Prostate gland (tissue), 2 donors: ENCODE data around the gene ABCB8. TPM values are rescaled to one million over a fixed set of nuclear protein-coding genes. Genes with fewer than 3 reads are reported as not detected.

Source experiments
- DNase-seq: peaks from one replicate; pipeline ENCODE4 v3.0.0-alpha.2; 2019; ENCODE audit warnings: low spot score
- H3K27ac ChIP-seq, 2 donors: fragments of 200-600 bp; sonication (generic); 2 replicates each; pipeline ENCODE4 v1.5.1; 2017 to 2019
- H3K27me3 ChIP-seq: fragments of 200-600 bp; sonication (generic); replicated peaks from 2 replicates; pipeline ENCODE4 v1.5.1; 2019; ENCODE audit not compliant: insufficient read depth
- H3K36me3 ChIP-seq, 2 donors: fragments of 200-600 bp; sonication (generic); 1 replicate in 1 of 2; 2 replicates in 1 of 2; pipeline versions ENCODE4 v1.5.1 to v1.8.1; 2017 to 2019
- H3K4me1 ChIP-seq: fragments of 200-600 bp; sonication (generic); replicated peaks from 2 replicates; pipeline ENCODE4 v1.5.1; 2019
- H3K4me3 ChIP-seq, 2 donors: fragments of 200-600 bp; sonication (generic); 2 replicates each; pipeline ENCODE4 v1.5.1; 2017 to 2019
- H3K9me3 ChIP-seq: fragments of 200-600 bp; sonication (generic); 2 replicates; pipeline ENCODE4 v1.5.1; 2017
- POLR2A ChIP-seq: fragments of 450-650 bp; IDR thresholded peaks from one replicate; pipeline ENCODE4 v1.6.1; 2016; ENCODE audit warnings: antibody characterized with exemption, mild to moderate bottlenecking
- POLR2AphosphoS5 ChIP-seq: sonication (generic); formaldehyde crosslinking; IDR thresholded peaks from one replicate; pipeline ENCODE4 v1.6.1; 2017; ENCODE audit warnings: antibody characterized with exemption
- WGBS: methylation state at CpG from one replicate; pipeline ENCODE4 v1.1.5; 2018; 5-methylcytosine and 5-hydroxymethylcytosine counted together
- intact Hi-C: fragments of 100-400 bp; cut with DNase I; formaldehyde crosslinking; loops from one replicate; pipeline ENCODE4 v1.14.2; 2022
- total RNA-seq, 2 donors: library from RNA; depleted of rRNA; stranded (reverse); fragments of >200 nt; gene quantifications; one replicate each; pipeline ENCODE4 v1.1.0, GENCODE V29; 2016
- TF ChIP-seq, protein P1 (sequence below), 4 experiments: fragments of 200-600 bp in 2 of 4; fragments of 450-650 bp in 2 of 4; sonication (generic) in 2 of 4; IDR thresholded peaks; 1 replicate in 3 of 4; 2 replicates in 1 of 4; pipeline ENCODE4 v1.5.1; 2016 to 2019; ENCODE audit warnings: antibody characterized with exemption in 4 of 4, mild to moderate bottlenecking in 2 of 4, moderate library complexity in 2 of 4

Gene ABCB8
- 10 to 100 TPM; 26.4 to 50.6 TPM for total RNA-seq

GRCh38 chr7:151028131-151028947 is at the start of gene ABCB8:
Gene ABCB8 (plus strand): TSS chr7:151028450. CDS start chr7:151028516, 66 bp downstream.
- DNase-seq, result peak; percentile 98
- TF ChIP-seq, protein P1, sequence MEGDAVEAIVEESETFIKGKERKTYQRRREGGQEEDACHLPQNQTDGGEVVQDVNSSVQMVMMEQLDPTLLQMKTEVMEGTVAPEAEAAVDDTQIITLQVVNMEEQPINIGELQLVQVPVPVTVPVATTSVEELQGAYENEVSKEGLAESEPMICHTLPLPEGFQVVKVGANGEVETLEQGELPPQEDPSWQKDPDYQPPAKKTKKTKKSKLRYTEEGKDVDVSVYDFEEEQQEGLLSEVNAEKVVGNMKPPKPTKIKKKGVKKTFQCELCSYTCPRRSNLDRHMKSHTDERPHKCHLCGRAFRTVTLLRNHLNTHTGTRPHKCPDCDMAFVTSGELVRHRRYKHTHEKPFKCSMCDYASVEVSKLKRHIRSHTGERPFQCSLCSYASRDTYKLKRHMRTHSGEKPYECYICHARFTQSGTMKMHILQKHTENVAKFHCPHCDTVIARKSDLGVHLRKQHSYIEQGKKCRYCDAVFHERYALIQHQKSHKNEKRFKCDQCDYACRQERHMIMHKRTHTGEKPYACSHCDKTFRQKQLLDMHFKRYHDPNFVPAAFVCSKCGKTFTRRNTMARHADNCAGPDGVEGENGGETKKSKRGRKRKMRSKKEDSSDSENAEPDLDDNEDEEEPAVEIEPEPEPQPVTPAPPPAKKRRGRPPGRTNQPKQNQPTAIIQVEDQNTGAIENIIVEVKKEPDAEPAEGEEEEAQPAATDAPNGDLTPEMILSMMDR (IDR thresholded peaks at IDR 0.05), result peak; percentile 19 to 77 (median 52)
- peak; percentile 47 for TF ChIP-seq POLR2A
- peak; percentile 78 for TF ChIP-seq POLR2AphosphoS5
- Histone ChIP-seq H3K9me3 (no peaks in the 10 kb centered on the region), H3K27ac (peak within 1 kb of the TSS; percentile 86 to 88), H3K27me3 (no peaks in the 10 kb centered on the region), H3K36me3 (no peaks in the 10 kb centered on the region), H3K4me3 (peak within 1 kb of the TSS; percentile 58 to 63), H3K4me1 (peaks cover 9% of the 10 kb centered on the region)
- under 1% methylated on average over 49 of the region's 53 CpGs for WGBS
- intact Hi-C loops, result loop anchor here (5.0 kb wide), 1 partner anchor 84 kb away; no protein-coding TSS in a partner anchor

DNA sequence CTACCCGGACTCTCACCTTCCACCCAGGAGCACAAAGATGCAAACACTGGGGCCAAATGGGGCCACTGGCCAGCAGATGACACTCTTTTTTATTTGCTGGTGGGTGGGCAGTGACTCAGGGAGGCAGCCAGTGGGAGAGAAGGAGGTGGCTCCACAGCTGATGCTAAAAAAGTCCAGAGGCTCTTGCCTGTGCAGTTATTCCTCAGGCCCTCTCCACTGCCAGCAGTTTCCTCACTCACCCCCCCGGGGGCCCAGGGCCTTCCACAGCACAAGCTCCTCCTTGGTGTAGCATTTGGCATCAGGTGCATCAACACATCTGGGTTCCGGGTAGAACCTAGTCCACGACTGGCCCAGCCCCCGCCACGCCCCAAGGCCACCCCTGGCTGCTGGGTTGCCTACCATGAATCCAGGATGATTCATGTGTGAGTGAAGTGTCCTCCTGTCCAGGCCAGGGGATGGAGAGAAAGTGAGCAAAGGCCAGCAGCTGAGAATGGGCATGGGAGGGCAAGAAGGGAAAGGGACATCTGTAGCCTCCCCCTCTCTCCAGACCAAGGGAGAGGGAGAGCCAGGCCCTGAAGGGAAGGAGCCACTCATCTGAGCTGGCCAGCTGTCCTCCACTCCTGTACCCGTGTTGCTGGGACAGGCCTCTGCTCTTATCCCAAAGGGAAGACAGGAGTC is 48.4 kb upstream of the ABCB8 start:
- peak; percentile 9 for TF ChIP-seq POLR2AphosphoS5
- TF ChIP-seq, protein P1 (IDR thresholded peaks at IDR 0.05), result no peak
- H3K27me3 ChIP-seq, result peaks cover 2% of the 10 kb centered on the region

DNA sequence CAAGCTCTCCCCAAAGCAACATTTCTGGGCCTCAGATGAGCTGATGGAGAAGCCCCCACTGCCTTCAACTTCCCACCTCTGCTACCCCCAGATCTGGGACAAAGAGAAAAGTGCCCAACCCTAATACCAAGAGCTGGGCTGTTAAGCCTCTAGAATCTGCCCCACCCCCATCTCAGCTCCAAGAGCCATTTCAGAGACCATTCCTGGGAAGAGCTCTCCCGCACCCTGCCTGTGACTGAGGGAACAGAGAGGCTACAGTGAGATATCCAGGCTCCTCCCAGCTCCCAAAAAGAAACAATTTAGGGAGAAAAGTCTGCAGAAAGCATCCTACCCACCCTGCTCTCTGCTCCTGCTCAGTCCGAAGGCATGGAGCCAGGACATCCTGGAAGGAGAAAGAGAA is 47.6 kb upstream of the ABCB8 start:
- Histone ChIP-seq H3K9me3 (no peaks in the 10 kb centered on the region), H3K4me1 (no peaks in the 10 kb centered on the region), H3K27ac (no peak overlapping the region), H3K4me3 (no peak overlapping the region), H3K36me3 (no peaks in the 10 kb centered on the region), H3K27me3 (peaks cover 2% of the 10 kb centered on the region)
- no peak for DNase-seq
- WGBS, result 45% methylated on average over 2 of the region's 2 CpGs
- intact Hi-C loops, result no loop called here
- TF ChIP-seq, protein P1 (IDR thresholded peaks at IDR 0.05), result no peak
- no peak for TF ChIP-seq POLR2AphosphoS5
- TF ChIP-seq POLR2A, result no peak

More for the DNA sequence above, 48.4 kb upstream of the ABCB8 start:
- H3K4me1 ChIP-seq, result no peaks in the 10 kb centered on the region
- H3K9me3 ChIP-seq, result no peaks in the 10 kb centered on the region
- H3K27ac ChIP-seq, result peak overlapping the region; percentile 61 to 62
- DNase-seq, result no peak
- intact Hi-C loops, result no loop called here
- H3K36me3 ChIP-seq, result no peaks in the 10 kb centered on the region
- 24% methylated on average over 7 of the region's 7 CpGs for WGBS
- no peak overlapping the region for H3K4me3 ChIP-seq

DNA sequence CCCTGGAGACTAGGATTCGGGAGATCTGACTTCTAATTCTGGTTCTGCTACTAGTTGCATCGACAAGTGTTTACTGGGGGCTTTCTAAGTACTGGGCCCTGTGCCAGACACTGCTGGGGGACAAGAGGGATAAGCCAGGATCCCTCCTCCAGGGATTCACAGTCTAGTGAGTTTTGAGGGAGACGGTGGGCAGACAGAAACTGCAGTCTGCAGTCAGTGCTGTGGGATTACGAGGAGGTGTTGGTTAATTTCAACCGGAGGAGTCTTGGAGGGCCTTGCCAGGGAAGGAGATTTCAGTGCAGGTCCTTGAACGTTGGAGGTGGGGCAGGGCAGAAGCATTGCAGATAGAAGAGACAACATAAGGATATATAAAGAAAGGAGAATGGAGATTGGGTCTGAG is 46.6 kb upstream of the ABCB8 start:
- Histone ChIP-seq H3K4me3 (no peak overlapping the region), H3K27ac (no peak overlapping the region), H3K9me3 (no peaks in the 10 kb centered on the region), H3K36me3 (no peaks in the 10 kb centered on the region), H3K4me1 (no peaks in the 10 kb centered on the region), H3K27me3 (no peaks in the 10 kb centered on the region)
- intact Hi-C loops, result no loop called here
- WGBS, result 61% methylated on average over 6 of the region's 6 CpGs
- TF ChIP-seq, protein P1 (IDR thresholded peaks at IDR 0.05), result no peak
- no peak for TF ChIP-seq POLR2AphosphoS5
- no peak for DNase-seq
